IMR-90 (cell line): ENCODE measurements around the gene FADS2. TPM values are rescaled to one million over a fixed set of nuclear protein-coding genes. Genes with fewer than 3 reads are reported as not detected.

ENCODE experiments used
- ATAC-seq: fragments of 200-7000 bp; cut with Tn5 transposase; 2 replicates; pipeline ENCODE4 v1.9.1; 2020; ENCODE audit warnings: low read depth, mild to moderate bottlenecking, moderate library complexity
- BruUV-seq: library from RNA; stranded (reverse); fragments of 400-500 nt; replicated peaks from 2 replicates; lab custom pipeline; 2021; lab: Mats Ljungman, UMichigan
- CTCF ChIA-PET: fragments of 300-600 bp; formaldehyde crosslinking; extraction: SDS; loops from one replicate; lab custom pipeline; 2021; ENCODE audit warnings: antibody characterized with exemption; lab: Yijun Ruan, JAX
- POLR2A ChIA-PET: fragments of 300-600 bp; sonication (Branson Sonifier 250); formaldehyde crosslinking; loops from one replicate; lab custom pipeline; 2022; ENCODE audit warnings: antibody characterized with exemption; ENCODE audit not compliant: unreplicated experiment; lab: Charles Lee
- DNase-seq: peaks from one replicate; pipeline ENCODE4 v3.0.0; 2013
- H2AFZ ChIP-seq: replicated peaks from 2 replicates; pipeline ENCODE3; 2013; ENCODE audit warnings: low read length, mild to moderate bottlenecking; ENCODE audit not compliant: poor library complexity
- H2AK5ac ChIP-seq: 2 replicates; pipeline ENCODE4 v1.6.1; 2013; ENCODE audit warnings: low read depth, low read length, inconsistent platforms
- H2AK9ac ChIP-seq: replicated peaks from 2 replicates; pipeline ENCODE3; 2013; ENCODE audit warnings: mild to moderate bottlenecking, low read depth, low read length, moderate library complexity; ENCODE audit not compliant: poor library complexity
- H2BK120ac ChIP-seq: 2 replicates; pipeline ENCODE4 v1.6.1; 2013; ENCODE audit warnings: low read depth, low read length, inconsistent platforms
- H2BK15ac ChIP-seq: 3 replicates; pipeline ENCODE4 v1.6.1; 2013; ENCODE audit warnings: low read depth, low read length, inconsistent platforms
- H2BK20ac ChIP-seq: 2 replicates; pipeline ENCODE4 v1.6.1; 2013; ENCODE audit warnings: low read depth, mild to moderate bottlenecking, inconsistent platforms, low read length, moderate library complexity
- H2BK5ac ChIP-seq: 2 replicates; pipeline ENCODE4 v1.6.1; 2013; ENCODE audit warnings: mild to moderate bottlenecking, low read depth, low read length, inconsistent platforms; ENCODE audit not compliant: poor library complexity, severe bottlenecking
- H3K14ac ChIP-seq: replicated peaks from 2 replicates; pipeline ENCODE4 v1.6.1; 2013; ENCODE audit warnings: low read depth, low read length, inconsistent platforms
- H3K18ac ChIP-seq: 2 replicates; pipeline ENCODE4 v1.6.1; 2013; ENCODE audit warnings: low read depth, low read length, control low read depth
- H3K23ac ChIP-seq: 2 replicates; pipeline ENCODE4 v1.6.1; 2013; ENCODE audit warnings: low read depth, low read length, inconsistent platforms
- H3K27ac ChIP-seq: 2 replicates; pipeline ENCODE4 v1.5.1; 2013; ENCODE audit warnings: mild to moderate bottlenecking, control low read depth, low read length; ENCODE audit not compliant: insufficient read depth
- H3K27me3 ChIP-seq: 2 replicates; pipeline ENCODE4 v1.6.1; 2013; ENCODE audit warnings: low read length; ENCODE audit not compliant: control insufficient read depth, insufficient read depth
- H3K36me3 ChIP-seq: 2 replicates; pipeline ENCODE4 v1.6.1; 2013; ENCODE audit warnings: low read length, mixed read lengths; ENCODE audit not compliant: control insufficient read depth, insufficient read depth
- H3K4ac ChIP-seq: 2 replicates; pipeline ENCODE4 v1.6.1; 2013; ENCODE audit warnings: low read depth, low read length, inconsistent platforms
- H3K4me1 ChIP-seq: 2 replicates; pipeline ENCODE4 v1.6.1; 2013; ENCODE audit warnings: low read length, mixed read lengths; ENCODE audit not compliant: control insufficient read depth, insufficient read depth
- H3K4me2 ChIP-seq: 2 replicates; pipeline ENCODE4 v1.6.1; 2013; ENCODE audit warnings: low read depth, mild to moderate bottlenecking, control low read depth, low read length, moderate library complexity
- H3K4me3 ChIP-seq: 2 replicates; pipeline ENCODE4 v1.5.1; 2013; ENCODE audit warnings: low read depth, mild to moderate bottlenecking, control low read depth, low read length, moderate library complexity; ENCODE audit not compliant: insufficient read depth
- H3K56ac ChIP-seq: 2 replicates; pipeline ENCODE4 v1.6.1; 2013; ENCODE audit warnings: low read length, inconsistent platforms; ENCODE audit not compliant: insufficient read depth; ENCODE audit errors: extremely low read depth
- H3K79me1 ChIP-seq, 2 experiments: 2 replicates each; pipeline ENCODE4 v1.6.1; 2013; ENCODE audit warnings: low read length in 2 of 2, inconsistent platforms in 1 of 2, low read depth in 1 of 2
- H3K9ac ChIP-seq: 2 replicates; pipeline ENCODE4 v1.6.1; 2013; ENCODE audit warnings: low read depth, low read length, control low read depth
- H3K9me1 ChIP-seq: 2 replicates; pipeline ENCODE4 v1.6.1; 2013; ENCODE audit warnings: low read length, inconsistent platforms; ENCODE audit not compliant: insufficient read depth
- H3K9me3 ChIP-seq: 2 replicates; pipeline ENCODE4 v1.6.1; 2013; ENCODE audit warnings: low read length; ENCODE audit not compliant: control insufficient read depth, insufficient read depth
- H4K20me1 ChIP-seq: 2 replicates; pipeline ENCODE4 v1.6.1; 2013; ENCODE audit warnings: low read length, inconsistent platforms; ENCODE audit not compliant: insufficient read depth
- H4K5ac ChIP-seq: 2 replicates; pipeline ENCODE4 v1.6.1; 2013; ENCODE audit warnings: mild to moderate bottlenecking, low read depth, low read length, control low read depth
- H4K8ac ChIP-seq, 2 experiments: 2 replicates each; pipeline ENCODE4 v1.6.1; 2013; ENCODE audit warnings: low read depth in 2 of 2, low read length in 2 of 2, control low read depth in 1 of 2, inconsistent platforms in 1 of 2
- H4K91ac ChIP-seq: 2 replicates; pipeline ENCODE4 v1.6.1; 2013; ENCODE audit warnings: low read depth, low read length, inconsistent platforms; ENCODE audit not compliant: insufficient read depth
- FOS ChIP-seq: fragments of 150-350 bp; IDR thresholded peaks from 2 replicates; pipeline ENCODE4 v1.6.1; 2016; ENCODE audit warnings: low read depth, low read length
- MAFK ChIP-seq: IDR thresholded peaks from 2 replicates; pipeline ENCODE4 v1.6.1; 2012; ENCODE audit warnings: low read depth, low read length, improper control_type of control experiment
- MAZ ChIP-seq: IDR thresholded peaks from 2 replicates; pipeline ENCODE4 v1.6.1; 2012; ENCODE audit warnings: low read depth, mild to moderate bottlenecking, low read length, improper control_type of control experiment, moderate library complexity, borderline replicate concordance
- MXI1 ChIP-seq: IDR thresholded peaks from 2 replicates; pipeline ENCODE4 v1.6.1; 2012; ENCODE audit warnings: low read depth, mild to moderate bottlenecking, low read length, moderate library complexity, borderline replicate concordance
- NFE2L2 ChIP-seq: fragments of 150-350 bp; IDR thresholded peaks from 2 replicates; pipeline ENCODE4 v1.6.1; 2016; ENCODE audit warnings: low read depth, mild to moderate bottlenecking, low read length
- RAD21 ChIP-seq: IDR thresholded peaks from 2 replicates; pipeline ENCODE4 v1.6.1; 2012; ENCODE audit warnings: low read length, improper control_type of control experiment
- RCOR1 ChIP-seq: IDR thresholded peaks from 2 replicates; pipeline ENCODE4 v1.6.1; 2012; ENCODE audit warnings: mild to moderate bottlenecking, low read length, improper control_type of control experiment; ENCODE audit not compliant: insufficient replicate concordance
- SMC3 ChIP-seq: fragments of 150-350 bp; IDR thresholded peaks from 2 replicates; pipeline ENCODE4 v1.6.1; 2016; ENCODE audit warnings: low read depth, mild to moderate bottlenecking, antibody characterized with exemption, low read length, moderate library complexity
- WGBS, 2 experiments: methylation state at CpG; one replicate each; pipeline versions ENCODE4 v1.1.5 to v1.1.7; 2013; ENCODE audit warnings: missing lambda C conversion rate in 2 of 2; ENCODE audit not compliant: insufficient read length in 1 of 2; ENCODE audit errors: extremely low coverage in 2 of 2; 5-methylcytosine and 5-hydroxymethylcytosine counted together
- dilution Hi-C: fragments of 300-500 bp; cut with HindIII; formaldehyde crosslinking; loops from one replicate; pipeline ENCODE4 v1.14.3; 2018; ENCODE audit warnings: low sequenced_read_pairs; ENCODE audit not compliant: unreplicated experiment
- in situ Hi-C: fragments of 300-500 bp; cut with MboI; formaldehyde crosslinking; loops from 3 replicates; pipeline ENCODE4 v1.14.3; 2019; ENCODE audit warnings: low sequenced_read_pairs, inconsistent platforms, mixed read lengths
- intact Hi-C: fragments of 100-400 bp; cut with micrococcal nuclease; formaldehyde crosslinking; loops from 2 replicates; pipeline ENCODE4 v1.10.0; 2022
- polyA plus RNA-seq, 3 experiments: library from polyadenylated mRNA; depleted of rRNA; stranded (reverse); fragments of >200 nt; gene quantifications; 2 replicates each; pipeline ENCODE4 v1.2.3, GENCODE V29; 2012; ENCODE audit warnings: low replicate concordance in 1 of 3
- total RNA-seq: library from RNA; depleted of rRNA; stranded (reverse); fragments of >200 nt; gene quantifications from 2 replicates; pipeline ENCODE4 v1.2.3, GENCODE V29; 2012
- TF ChIP-seq, protein P1 (sequence below): conservative IDR thresholded peaks from 2 replicates; pipeline ENCODE4 v1.5.1; 2012; ENCODE audit warnings: mild to moderate bottlenecking, low read depth, low read length, improper control_type of control experiment

Gene FADS2
- total and polyA plus RNA-seq, 2 of the 4 experiments (the other 2 are of a cell fraction): 33.3 to 88.4 TPM

DNA sequence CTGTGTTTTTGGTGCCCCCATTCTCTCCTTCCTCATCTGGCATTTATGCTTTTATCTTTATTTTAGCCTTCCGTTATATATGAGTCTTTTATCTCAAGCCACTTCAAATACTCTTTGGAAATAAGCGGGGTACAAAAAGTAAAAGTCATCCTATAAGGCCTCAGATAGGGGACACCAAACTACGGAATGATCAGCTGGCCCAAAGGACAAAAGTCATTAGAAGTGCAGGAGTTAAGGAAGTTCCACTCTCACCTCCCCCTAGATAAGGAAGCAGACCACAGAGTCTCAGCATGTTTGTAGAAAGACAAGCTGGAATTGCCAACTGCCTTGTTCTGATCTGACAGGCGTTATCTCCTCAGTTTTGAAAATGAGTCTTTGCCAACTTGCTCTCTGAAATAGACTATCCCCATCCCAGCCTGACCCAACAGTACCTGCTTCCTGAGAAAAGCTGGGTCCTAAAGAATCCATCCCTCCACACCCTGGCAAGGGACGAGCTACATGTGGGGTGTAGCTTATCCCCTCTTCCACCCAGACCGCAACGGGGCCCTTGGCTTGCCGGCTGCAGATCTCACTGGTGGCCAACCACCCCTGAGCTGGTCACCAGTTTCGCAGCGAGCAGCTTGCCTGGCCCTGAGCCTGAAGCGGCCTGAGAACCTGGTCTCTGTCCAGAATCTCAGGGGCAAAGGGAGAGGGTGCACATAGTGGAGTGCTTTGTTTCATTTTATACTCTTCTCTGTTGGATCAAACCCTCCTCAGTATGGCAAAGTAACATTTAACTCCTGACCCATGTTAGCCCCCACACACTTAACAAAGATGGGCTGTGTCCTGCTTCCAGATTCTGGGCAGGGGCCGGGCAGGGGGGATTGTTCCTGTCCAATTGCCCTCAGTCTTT lies 13.8 kb downstream of the FADS2 start:
- H2BK20ac ChIP-seq: no peak overlapping the region
- no peak overlapping the region for H3K4ac ChIP-seq
- CTCF ChIA-PET: interaction anchor here (0.5 to 0.6 kb wide), 2 partner anchors 197 to 1859 kb away, joined by 3 to 4 read pairs; no protein-coding TSS in a partner anchor
- H4K20me1 ChIP-seq: peaks cover 15% of the 10 kb centered on the region; the same call in 1 of the 2 replicates
- in situ Hi-C loops (no loop called here), intact Hi-C loops (no loop called here), dilution Hi-C loops (no loop called here)
- H3K9me1 ChIP-seq: peaks cover 10% of the 10 kb centered on the region; the same call in 1 of the 2 replicates
- no peak overlapping the region for H3K4me3 ChIP-seq
- no peak overlapping the region for H3K56ac ChIP-seq
- ATAC-seq (no peak), DNase-seq (no peak)
- POLR2A ChIA-PET: no interaction called here
- no peak overlapping the region for H4K91ac ChIP-seq
- H3K4me1 ChIP-seq: no peaks in the 10 kb centered on the region
- H3K18ac ChIP-seq: no peak overlapping the region
- H2AK5ac ChIP-seq: no peak overlapping the region
- no peak overlapping the region for H3K4me2 ChIP-seq
- no peak overlapping the region for H4K8ac ChIP-seq
- H4K5ac ChIP-seq: no peak overlapping the region
- H2BK120ac ChIP-seq: no peak overlapping the region
- H3K9me3 ChIP-seq: no peaks in the 10 kb centered on the region
- no peak overlapping the region for H3K9ac ChIP-seq
- no peak overlapping the region for H3K27ac ChIP-seq
- no peak overlapping the region for H2BK5ac ChIP-seq
- no peaks in the 10 kb centered on the region for H3K27me3 ChIP-seq
- TF ChIP-seq MXI1: no peak
- TF ChIP-seq RCOR1: no peak
- TF ChIP-seq, protein P1, sequence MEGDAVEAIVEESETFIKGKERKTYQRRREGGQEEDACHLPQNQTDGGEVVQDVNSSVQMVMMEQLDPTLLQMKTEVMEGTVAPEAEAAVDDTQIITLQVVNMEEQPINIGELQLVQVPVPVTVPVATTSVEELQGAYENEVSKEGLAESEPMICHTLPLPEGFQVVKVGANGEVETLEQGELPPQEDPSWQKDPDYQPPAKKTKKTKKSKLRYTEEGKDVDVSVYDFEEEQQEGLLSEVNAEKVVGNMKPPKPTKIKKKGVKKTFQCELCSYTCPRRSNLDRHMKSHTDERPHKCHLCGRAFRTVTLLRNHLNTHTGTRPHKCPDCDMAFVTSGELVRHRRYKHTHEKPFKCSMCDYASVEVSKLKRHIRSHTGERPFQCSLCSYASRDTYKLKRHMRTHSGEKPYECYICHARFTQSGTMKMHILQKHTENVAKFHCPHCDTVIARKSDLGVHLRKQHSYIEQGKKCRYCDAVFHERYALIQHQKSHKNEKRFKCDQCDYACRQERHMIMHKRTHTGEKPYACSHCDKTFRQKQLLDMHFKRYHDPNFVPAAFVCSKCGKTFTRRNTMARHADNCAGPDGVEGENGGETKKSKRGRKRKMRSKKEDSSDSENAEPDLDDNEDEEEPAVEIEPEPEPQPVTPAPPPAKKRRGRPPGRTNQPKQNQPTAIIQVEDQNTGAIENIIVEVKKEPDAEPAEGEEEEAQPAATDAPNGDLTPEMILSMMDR: no peak
- no peak for TF ChIP-seq MAZ
- TF ChIP-seq MAFK: no peak
- no peak for TF ChIP-seq RAD21
- no peak for TF ChIP-seq SMC3
- no peak for TF ChIP-seq FOS
- no peak for TF ChIP-seq NFE2L2
- no peak overlapping the region for H2BK15ac ChIP-seq
- BruUV-seq: no TSS peak
- 90% methylated on average over 2 of the region's 12 CpGs; no CpG with 5 or more reads in 1 of the 2 experiments for WGBS, 2 experiments
- peaks cover 52% of the 10 kb centered on the region for H3K36me3 ChIP-seq
- H3K14ac ChIP-seq: no peak overlapping the region
- H2AFZ ChIP-seq: no peak overlapping the region
- peaks cover 0 to 15% of the 10 kb centered on the region in 2 experiments; a peak in 2 of 4 replicates for H3K79me1 ChIP-seq
- no peak overlapping the region for H2AK9ac ChIP-seq
- H3K23ac ChIP-seq: no peak overlapping the region
